ENCODE results near the gene NUBP2. TPM values are rescaled to one million over a fixed set of nuclear protein-coding genes. Genes with fewer than 3 reads are reported as not detected.

Gene NUBP2
- polyA plus RNA-seq, 1 of the 3 experiments (the other 2 are of a cell fraction), result 73.2 TPM

DNA sequence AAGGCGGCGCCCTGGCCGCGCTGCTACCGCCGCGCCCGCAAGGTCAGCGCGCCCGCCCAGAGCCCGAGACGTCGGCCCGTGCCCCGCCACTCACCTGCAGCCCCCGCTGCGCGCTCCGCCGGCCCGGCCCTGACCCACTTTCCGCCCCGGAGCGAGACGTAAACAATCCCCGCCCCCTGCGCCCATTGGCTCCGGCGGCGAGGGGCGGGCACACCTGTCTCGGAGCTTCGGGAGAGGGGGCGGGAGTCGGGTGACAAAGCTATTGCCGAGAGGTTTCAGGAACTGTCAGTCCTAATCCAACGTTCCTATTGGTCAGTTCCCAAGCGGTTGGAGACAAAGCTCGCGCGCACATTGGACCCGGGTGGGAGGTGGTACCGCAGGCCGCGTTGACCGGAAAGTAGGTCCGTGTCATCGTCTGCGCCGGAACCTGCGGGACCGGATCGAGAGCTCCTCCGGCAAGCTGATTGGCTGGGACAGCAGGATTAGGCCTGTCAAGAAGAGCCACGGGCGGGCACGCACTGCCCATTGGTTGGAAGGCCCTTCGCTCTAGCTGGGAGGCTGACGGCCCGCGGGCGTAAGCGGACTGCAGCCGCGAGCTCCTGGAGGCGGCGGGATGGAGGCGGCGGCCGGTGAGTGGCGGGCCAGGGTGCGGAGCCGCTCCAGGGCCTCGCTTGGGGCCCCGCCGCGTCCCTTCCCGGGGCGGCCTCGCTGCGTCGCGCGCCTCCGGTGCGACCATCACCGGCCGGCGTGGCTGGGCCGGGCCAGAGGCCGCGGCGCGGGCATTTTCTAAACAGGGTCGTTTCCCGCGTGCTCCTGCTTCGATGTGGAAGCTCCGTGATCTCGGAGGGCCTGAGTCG lies at the start of gene NUBP2, which contains the start of gene SPSB3 (continued):
- TF ChIP-seq, protein P1, sequence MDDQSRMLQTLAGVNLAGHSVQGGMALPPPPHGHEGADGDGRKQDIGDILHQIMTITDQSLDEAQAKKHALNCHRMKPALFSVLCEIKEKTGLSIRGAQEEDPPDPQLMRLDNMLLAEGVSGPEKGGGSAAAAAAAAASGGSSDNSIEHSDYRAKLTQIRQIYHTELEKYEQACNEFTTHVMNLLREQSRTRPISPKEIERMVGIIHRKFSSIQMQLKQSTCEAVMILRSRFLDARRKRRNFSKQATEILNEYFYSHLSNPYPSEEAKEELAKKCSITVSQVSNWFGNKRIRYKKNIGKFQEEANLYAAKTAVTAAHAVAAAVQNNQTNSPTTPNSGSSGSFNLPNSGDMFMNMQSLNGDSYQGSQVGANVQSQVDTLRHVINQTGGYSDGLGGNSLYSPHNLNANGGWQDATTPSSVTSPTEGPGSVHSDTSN (IDR thresholded peaks at IDR 0.05), result peak; percentile 98
- TF ChIP-seq, protein P2, sequence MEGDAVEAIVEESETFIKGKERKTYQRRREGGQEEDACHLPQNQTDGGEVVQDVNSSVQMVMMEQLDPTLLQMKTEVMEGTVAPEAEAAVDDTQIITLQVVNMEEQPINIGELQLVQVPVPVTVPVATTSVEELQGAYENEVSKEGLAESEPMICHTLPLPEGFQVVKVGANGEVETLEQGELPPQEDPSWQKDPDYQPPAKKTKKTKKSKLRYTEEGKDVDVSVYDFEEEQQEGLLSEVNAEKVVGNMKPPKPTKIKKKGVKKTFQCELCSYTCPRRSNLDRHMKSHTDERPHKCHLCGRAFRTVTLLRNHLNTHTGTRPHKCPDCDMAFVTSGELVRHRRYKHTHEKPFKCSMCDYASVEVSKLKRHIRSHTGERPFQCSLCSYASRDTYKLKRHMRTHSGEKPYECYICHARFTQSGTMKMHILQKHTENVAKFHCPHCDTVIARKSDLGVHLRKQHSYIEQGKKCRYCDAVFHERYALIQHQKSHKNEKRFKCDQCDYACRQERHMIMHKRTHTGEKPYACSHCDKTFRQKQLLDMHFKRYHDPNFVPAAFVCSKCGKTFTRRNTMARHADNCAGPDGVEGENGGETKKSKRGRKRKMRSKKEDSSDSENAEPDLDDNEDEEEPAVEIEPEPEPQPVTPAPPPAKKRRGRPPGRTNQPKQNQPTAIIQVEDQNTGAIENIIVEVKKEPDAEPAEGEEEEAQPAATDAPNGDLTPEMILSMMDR (IDR thresholded peaks at IDR 0.05), result no peak
- TF ChIP-seq SMC3 (IDR thresholded peaks at IDR 0.05; ENCODE audit: low read depth, low read length) (no peak), RCOR1 (IDR thresholded peaks at IDR 0.05; ENCODE audit: low read length) (no peak), GABPA (IDR thresholded peaks at IDR 0.05; ENCODE audit: low read depth) (peak; percentile 99), MXI1 (IDR thresholded peaks at IDR 0.05; ENCODE audit: low read depth, low read length) (peak; percentile 57), FOSL2 (IDR thresholded peaks at IDR 0.05; ENCODE audit: borderline replicate concordance, low read depth) (no peak)
- TF ChIP-seq, protein P3, sequence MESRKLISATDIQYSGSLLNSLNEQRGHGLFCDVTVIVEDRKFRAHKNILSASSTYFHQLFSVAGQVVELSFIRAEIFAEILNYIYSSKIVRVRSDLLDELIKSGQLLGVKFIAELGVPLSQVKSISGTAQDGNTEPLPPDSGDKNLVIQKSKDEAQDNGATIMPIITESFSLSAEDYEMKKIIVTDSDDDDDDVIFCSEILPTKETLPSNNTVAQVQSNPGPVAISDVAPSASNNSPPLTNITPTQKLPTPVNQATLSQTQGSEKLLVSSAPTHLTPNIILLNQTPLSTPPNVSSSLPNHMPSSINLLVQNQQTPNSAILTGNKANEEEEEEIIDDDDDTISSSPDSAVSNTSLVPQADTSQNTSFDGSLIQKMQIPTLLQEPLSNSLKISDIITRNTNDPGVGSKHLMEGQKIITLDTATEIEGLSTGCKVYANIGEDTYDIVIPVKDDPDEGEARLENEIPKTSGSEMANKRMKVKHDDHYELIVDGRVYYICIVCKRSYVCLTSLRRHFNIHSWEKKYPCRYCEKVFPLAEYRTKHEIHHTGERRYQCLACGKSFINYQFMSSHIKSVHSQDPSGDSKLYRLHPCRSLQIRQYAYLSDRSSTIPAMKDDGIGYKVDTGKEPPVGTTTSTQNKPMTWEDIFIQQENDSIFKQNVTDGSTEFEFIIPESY (IDR thresholded peaks at IDR 0.05; ENCODE audit: borderline replicate concordance, low read depth), result peak; percentile 64; the same call in 1 of the 2 replicates

DNA sequence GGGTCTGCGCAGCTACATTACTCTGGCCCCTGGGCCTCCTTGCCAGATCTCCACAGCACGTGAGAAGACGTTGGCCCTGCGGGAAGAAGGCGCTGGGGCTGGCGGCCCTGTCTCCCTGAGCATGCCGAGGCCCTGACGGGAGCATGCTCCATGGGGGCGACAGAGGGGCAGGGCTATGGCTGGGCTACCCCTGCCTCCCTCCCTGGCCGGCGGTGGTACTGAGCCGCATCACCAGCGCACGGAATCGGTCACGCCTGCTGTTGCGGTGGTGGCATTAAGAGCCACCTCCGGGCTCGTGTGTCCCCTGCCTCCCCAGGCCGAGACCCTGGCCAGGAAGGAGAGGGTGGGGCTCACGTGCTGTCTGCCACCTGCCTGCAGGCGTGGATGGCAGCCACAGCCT lies 48.6 kb upstream of the NUBP2 start:
- Histone ChIP-seq H3K79me2 (ENCODE audit: insufficient read depth) (0 out of 2 replicates have a peak, but pooled peaks cover 4% of the 10 kb centered on the region), H3K4me2 (no peak overlapping the region), H3K4me1 (ENCODE audit: control insufficient read depth in 1 of 2, insufficient read depth in 2 of 2, low read depth in 1 of 2, low read length in 1 of 2) (no peaks in the 10 kb centered on the region), H3K27me3 (ENCODE audit: insufficient read depth) (no peaks in the 10 kb centered on the region), H3K9me3 (no peaks in the 10 kb centered on the region), H3K36me3 (replicated peaks in 1 of 2; ENCODE audit: control insufficient read depth in 1 of 2, insufficient read depth in 2 of 2, low read length in 1 of 2) (peaks cover 7 to 30% of the 10 kb centered on the region in 2 experiments), H3K27ac (ENCODE audit: low read depth in 2 of 2, low read length in 1 of 2) (no peak overlapping the region; a peak in 1 of 4 replicates), H4K20me1 (ENCODE audit: insufficient read depth) (no peaks in the 10 kb centered on the region), H3K9me2 (no peaks in the 10 kb centered on the region), H3F3A (replicated peaks; ENCODE audit: insufficient read depth) (peaks cover 38% of the 10 kb centered on the region), H3K4me3 (ENCODE audit: low read depth in 2 of 2, low read length in 1 of 2) (no peak overlapping the region), H3K9ac (no peak overlapping the region), H2AFZ (ENCODE audit: low read depth) (no peak overlapping the region)
- DNase-seq, result no peak
- ChIA-PET POLR2A (no interaction called here), CTCF (no interaction called here)
- WGBS (ENCODE audit: low lambda C conversion rate), result 100% methylated on average over 1 of the region's 22 CpGs
- TF ChIP-seq, protein P3 (IDR thresholded peaks at IDR 0.05; ENCODE audit: borderline replicate concordance, low read depth), result no peak
- TF ChIP-seq, protein P4, sequence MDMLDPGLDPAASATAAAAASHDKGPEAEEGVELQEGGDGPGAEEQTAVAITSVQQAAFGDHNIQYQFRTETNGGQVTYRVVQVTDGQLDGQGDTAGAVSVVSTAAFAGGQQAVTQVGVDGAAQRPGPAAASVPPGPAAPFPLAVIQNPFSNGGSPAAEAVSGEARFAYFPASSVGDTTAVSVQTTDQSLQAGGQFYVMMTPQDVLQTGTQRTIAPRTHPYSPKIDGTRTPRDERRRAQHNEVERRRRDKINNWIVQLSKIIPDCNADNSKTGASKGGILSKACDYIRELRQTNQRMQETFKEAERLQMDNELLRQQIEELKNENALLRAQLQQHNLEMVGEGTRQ (IDR thresholded peaks at IDR 0.05; ENCODE audit: borderline replicate concordance, low read depth, low read length), result no peak
- TF ChIP-seq EZH2phosphoT487 (IDR thresholded peaks at IDR 0.05; ENCODE audit: borderline replicate concordance, low read depth) (no peak), YY1 (IDR thresholded peaks at IDR 0.05; ENCODE audit: low read depth) (no peak), CHD2 (IDR thresholded peaks at IDR 0.05; ENCODE audit: low read length, partially characterized antibody) (no peak), RAD21 (IDR thresholded peaks at IDR 0.05; ENCODE audit: low read length) (no peak), RCOR1 (IDR thresholded peaks at IDR 0.05; ENCODE audit: low read length) (no peak), JUND (IDR thresholded peaks at IDR 0.05) (no peak), SMC3 (IDR thresholded peaks at IDR 0.05; ENCODE audit: low read depth, low read length) (no peak)
- TF ChIP-seq, protein P5, sequence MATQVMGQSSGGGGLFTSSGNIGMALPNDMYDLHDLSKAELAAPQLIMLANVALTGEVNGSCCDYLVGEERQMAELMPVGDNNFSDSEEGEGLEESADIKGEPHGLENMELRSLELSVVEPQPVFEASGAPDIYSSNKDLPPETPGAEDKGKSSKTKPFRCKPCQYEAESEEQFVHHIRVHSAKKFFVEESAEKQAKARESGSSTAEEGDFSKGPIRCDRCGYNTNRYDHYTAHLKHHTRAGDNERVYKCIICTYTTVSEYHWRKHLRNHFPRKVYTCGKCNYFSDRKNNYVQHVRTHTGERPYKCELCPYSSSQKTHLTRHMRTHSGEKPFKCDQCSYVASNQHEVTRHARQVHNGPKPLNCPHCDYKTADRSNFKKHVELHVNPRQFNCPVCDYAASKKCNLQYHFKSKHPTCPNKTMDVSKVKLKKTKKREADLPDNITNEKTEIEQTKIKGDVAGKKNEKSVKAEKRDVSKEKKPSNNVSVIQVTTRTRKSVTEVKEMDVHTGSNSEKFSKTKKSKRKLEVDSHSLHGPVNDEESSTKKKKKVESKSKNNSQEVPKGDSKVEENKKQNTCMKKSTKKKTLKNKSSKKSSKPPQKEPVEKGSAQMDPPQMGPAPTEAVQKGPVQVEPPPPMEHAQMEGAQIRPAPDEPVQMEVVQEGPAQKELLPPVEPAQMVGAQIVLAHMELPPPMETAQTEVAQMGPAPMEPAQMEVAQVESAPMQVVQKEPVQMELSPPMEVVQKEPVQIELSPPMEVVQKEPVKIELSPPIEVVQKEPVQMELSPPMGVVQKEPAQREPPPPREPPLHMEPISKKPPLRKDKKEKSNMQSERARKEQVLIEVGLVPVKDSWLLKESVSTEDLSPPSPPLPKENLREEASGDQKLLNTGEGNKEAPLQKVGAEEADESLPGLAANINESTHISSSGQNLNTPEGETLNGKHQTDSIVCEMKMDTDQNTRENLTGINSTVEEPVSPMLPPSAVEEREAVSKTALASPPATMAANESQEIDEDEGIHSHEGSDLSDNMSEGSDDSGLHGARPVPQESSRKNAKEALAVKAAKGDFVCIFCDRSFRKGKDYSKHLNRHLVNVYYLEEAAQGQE (IDR thresholded peaks at IDR 0.05; ENCODE audit: low read depth, low read length), result no peak

Data from SK-N-SH (cell line).